Kasumi-1 (cell line): ENCODE measurements around the gene CA11.
A peak's percentile ranks its signal among the peaks of the same experiment; 100 is the strongest.

Experiments
- DNase-seq, 2 experiments: peaks; one replicate each; lab custom pipeline; 2025; lab: John Stamatoyannopoulos, UW

Gene CA11

GRCh38 chr19:48613024-48613851, 32.7 kb downstream of the CA11 start:
- DNase-seq, result no peak

DNA sequence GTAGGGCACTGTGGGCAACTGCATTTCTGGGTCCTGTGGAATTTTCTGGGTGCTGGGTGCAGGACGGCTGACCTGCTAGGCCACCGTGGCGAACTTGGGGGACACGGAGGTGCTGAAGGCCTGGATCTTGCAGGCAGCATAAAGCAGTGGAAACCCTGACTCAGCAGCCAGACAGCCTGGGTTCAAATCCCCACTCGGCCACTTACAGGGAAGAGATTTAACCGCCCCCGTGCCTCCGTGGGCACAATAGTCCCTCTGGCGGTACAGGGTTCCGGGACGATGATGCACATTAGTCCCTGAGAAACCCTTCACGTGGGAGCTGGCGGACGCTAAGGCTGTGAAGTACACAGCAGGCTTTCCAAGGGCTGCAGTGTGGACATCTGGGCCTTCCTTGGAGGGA, 34.1 kb downstream of the CA11 start:
- DNase-seq, result no peak

GRCh38 chr19:48609571-48610108, 36.3 kb downstream of the CA11 start:
- DNase-seq, result no peak

DNA sequence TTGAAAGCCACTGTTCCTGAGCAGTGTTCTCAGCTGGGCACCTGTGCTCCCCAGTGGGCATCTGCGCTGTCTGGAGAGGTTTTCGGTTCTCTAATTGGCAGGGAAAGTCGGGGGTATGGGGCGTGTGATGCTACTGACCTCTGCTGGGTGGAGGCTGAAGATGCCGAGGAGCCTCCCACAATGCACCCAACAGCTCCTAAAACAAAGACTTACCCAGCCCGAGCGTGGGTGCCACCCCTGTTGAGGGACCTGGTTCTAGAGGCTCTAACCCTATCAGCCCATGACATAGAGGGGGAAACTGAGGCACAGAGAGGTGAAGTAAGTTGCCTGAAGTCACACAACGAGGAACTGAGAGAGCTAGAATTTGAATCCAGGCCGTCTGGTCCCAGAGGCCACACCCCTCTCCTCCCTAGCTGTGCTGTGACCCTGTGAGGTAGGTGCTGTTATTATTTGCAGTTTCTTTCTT, 37.2 kb downstream of the CA11 start:
- DNase-seq, result peak; percentile 83 to 84

- no peak for DNase-seq
Measured at GRCh38 chr19:48607359-48607755, 38.6 kb downstream of the CA11 start.

- DNase-seq, result no peak
Measured at GRCh38 chr19:48606463-48607358, 39.3 kb downstream of the CA11 start, which contains the start of gene SPACA4. TSS of gene SPACA4 (plus strand) at chr19:48606742. CDS start at chr19:48606979, 237 bp downstream.

DNA sequence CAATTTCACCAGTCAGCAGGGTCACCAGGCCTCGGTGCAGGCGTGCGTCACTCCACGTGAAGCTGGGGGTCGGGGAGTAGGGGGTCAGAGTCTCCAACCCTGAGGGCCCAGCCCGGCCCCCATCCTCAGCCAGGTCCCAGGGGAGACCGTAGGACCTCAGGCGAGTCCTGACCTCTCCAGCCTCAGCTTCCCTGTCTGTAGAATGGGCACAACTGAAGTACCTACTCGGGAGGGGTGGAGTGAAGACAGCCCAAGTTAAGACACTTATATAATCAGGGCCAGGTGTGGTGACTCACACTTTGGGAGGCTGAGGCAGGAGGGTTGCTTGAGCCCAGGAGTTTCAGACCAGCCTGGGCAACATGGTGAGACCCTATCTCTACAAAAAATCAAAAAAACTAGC, 42.1 kb downstream of the CA11 start:
- no peak for DNase-seq

GRCh38 chr19:48603449-48603848, 42.5 kb downstream of the CA11 start:
- DNase-seq, result no peak

GRCh38 chr19:48603001-48603400, 43.0 kb downstream of the CA11 start:
- DNase-seq, result no peak

- no peak for DNase-seq
Measured at GRCh38 chr19:48600679-48601417, 45.1 kb downstream of the CA11 start.

DNA sequence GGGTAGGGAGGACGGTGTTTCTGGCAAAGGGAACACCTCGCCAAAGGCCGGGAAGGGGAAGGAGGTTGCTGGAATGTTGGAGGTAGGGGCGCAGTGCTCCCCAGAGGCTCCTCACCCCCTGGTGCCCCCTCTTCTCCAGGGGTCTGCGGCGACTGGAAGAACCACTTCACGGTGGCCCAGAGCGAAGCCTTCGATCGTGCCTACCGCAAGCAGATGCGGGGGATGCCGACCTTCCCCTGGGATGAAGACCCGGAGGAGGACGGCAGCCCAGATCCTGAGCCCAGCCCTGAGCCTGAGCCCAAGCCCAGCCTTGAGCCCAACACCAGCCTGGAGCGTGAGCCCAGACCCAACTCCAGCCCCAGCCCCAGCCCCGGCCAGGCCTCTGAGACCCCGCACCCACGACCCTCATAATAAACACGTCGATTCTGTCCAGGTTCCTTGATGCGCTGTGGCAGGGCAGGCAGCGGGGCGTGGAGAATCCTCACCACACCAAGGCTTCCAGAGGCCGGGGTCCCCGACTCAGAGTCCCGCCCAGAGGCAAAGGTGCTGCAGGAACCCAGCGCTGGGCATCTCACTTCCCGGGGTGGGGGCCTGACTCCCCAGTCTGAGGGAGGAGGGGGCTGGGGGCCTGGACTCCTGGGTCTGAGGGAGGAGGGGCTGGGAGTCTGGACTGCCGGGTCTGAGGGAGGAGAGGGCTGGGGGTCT, 46.8 kb downstream of the CA11 start:
- no peak for DNase-seq

DNA sequence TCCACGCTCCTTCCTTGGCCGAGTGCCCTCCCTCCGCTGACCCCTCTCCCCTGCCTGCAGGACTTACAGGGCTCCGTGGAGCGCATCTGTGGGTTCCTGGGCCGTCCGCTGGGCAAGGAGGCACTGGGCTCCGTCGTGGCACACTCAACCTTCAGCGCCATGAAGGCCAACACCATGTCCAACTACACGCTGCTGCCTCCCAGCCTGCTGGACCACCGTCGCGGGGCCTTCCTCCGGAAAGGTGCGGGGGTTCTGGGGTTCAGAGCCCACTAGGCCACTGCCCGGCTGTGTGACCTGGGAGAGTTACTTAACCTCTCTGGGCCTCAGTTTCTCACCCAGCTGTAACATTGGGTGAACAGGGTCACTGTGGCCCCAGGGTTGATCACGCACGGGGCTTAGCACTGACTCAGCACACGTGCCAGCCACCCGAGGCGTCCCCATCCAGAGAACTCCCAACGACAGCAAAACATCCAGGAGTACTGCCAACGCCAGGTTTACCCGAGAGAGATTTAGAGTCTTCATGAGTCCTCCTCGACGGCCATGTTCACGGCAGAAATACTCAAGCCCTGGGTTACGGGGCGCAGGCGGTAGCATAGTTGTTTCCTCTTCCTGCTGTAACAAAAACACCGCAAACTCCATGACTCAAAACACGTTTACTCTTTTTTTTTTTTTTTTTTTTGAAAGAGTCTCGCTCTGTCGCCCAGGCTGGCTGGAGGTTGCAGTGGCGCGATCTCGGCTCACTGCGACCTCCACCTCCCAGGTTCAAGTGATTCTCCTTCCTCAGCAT, 49.1 kb downstream of the CA11 start:
- no peak for DNase-seq

GRCh38 chr19:48596237-48596636, 49.8 kb downstream of the CA11 start:
- no peak for DNase-seq

DNA sequence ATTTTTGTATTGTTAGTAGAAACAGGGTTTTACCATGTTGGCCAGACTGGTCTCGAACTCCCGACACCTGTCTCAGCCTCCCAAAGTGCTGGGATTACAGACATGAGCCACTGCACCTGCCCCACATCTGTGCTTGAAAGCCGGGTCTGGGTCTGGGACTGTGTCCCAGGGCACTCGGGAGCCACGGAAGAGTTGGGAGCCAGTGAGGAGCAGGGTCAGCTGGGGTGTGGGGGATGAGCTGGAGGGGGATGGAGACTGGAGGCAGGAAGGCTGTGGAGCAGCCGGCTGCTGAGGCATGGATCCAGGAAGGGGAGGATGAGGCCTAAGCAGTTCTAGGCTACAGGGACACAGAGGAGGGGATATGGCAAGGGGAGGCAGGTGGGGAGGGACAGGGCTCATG, 50.2 kb downstream of the CA11 start:
- DNase-seq, result no peak

DNA sequence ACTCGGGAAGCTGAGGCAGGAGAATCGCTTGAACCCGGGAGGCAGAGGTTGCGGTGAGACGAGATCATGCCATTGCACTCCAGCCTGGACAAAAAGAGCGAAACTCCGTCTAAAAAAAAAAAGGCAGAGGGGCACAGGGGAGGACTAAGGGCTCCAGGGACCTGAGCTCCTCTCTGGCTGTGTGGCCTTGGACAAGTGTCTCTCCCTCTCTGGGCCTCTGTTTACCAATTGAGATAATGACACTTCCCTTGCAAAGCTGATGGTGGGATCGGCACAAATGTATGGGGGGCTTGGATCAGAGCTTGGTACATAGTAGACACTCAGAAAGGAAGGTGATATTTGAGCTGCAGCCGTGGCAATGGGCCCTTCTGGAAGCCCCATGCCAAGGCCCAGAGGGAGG, 50.8 kb downstream of the CA11 start:
- no peak for DNase-seq

DNA sequence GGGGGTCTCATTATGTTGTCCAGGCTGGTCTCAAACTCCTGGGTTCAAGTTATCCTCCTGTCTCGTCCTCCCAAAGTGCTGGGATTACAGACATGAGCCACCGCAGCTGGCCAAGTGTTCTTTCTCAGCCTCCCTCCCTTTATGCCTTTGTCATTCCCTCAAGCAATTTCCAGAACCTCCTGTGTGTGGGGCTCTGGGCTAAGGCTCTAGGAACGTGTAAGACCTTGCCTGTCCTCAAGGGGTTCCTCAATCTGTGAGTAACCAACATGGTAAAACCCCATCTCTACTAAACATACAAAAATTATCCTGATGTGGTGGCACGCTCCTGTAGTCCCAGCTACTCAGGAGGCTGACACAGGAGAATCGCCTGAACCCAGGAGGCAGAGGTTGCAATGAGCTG, 55.0 kb downstream of the CA11 start:
- no peak for DNase-seq

- peak; percentile 78 to 82 for DNase-seq
Measured at GRCh38 chr19:48588670-48589401, 57.2 kb downstream of the CA11 start.
